ENCODE data around the gene SCN1B. TPM values are rescaled to one million over a fixed set of nuclear protein-coding genes. Genes with fewer than 3 reads are reported as not detected.

The SCN1B gene
- total and polyA plus RNA-seq, 12 donors = 24.5 to 70.5 (median 41.5) TPM

DNA sequence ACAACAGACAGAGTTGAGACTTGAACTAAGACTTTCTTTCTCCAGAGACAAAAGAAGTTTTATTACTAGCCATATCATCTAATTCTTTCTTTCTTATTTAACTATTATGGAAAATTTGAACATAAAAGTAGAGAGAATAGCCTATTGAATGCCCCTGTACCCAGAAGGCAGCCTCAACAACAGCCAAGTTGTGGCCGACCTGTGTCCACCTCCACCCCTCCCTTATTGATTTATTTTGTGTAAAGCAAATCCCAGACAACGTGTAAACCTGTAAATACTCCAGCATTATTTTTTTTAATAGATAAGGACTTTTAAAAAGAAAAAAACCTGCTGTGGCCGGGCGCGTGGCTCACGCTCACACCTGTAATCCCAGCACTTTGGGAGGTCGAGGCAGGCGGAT is 59.3 kb downstream of the SCN1B start:
- ATAC-seq = no peak
- WGBS, 2 donors = 85 to 90% methylated on average over 8 of the region's 8 CpGs

More for the DNA sequence above, 59.3 kb downstream of the SCN1B start:
- Histone ChIP-seq H3K36me3 (no peaks in the 10 kb centered on the region), H3K27me3 (peaks cover 0 to 35% (median 13%) of the 10 kb centered on the region in 7 donors), H3K4me1 (peaks cover 0 to 10% (median 9%) of the 10 kb centered on the region in 9 donors), H3K27ac (no peak overlapping the region), H3K4me3 (no peak overlapping the region), H3K9me3 (no peaks in the 10 kb centered on the region)
- no peak for DNase-seq
- intact Hi-C loops (cut with DNase I) = loop anchor here in 3 of 10 donors (5.0 to 10.0 kb wide), 3 partner anchors 37 to 115 kb away; no protein-coding TSS in a partner anchor
- TF ChIP-seq, protein P1, sequence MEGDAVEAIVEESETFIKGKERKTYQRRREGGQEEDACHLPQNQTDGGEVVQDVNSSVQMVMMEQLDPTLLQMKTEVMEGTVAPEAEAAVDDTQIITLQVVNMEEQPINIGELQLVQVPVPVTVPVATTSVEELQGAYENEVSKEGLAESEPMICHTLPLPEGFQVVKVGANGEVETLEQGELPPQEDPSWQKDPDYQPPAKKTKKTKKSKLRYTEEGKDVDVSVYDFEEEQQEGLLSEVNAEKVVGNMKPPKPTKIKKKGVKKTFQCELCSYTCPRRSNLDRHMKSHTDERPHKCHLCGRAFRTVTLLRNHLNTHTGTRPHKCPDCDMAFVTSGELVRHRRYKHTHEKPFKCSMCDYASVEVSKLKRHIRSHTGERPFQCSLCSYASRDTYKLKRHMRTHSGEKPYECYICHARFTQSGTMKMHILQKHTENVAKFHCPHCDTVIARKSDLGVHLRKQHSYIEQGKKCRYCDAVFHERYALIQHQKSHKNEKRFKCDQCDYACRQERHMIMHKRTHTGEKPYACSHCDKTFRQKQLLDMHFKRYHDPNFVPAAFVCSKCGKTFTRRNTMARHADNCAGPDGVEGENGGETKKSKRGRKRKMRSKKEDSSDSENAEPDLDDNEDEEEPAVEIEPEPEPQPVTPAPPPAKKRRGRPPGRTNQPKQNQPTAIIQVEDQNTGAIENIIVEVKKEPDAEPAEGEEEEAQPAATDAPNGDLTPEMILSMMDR (IDR thresholded peaks at IDR 0.05) = no peak

Other genes with a start within 250 kb of the SCN1B start
- 1 to 10 TPM; 1.6 to 4.5 (median 2.6) TPM for gene ZNF30, start 103.6 kb upstream of the SCN1B start, total RNA-seq
- gene ZNF30, start 103.6 kb upstream of the SCN1B start, polyA plus RNA-seq = 1 to 10 TPM; 1.4 to 4.1 TPM
- 1 to 10 TPM; 2.0 to 5.9 (median 4.0) TPM for gene ZNF792, start 66.2 kb upstream of the SCN1B start, total RNA-seq
- 1 to 10 TPM; 1.6 to 1.7 TPM for gene ZNF792, start 66.2 kb upstream of the SCN1B start, polyA plus RNA-seq
- 10 to 100 TPM; 19.5 to 49.4 (median 30.3) TPM for gene GRAMD1A, start 30.1 kb upstream of the SCN1B start, total RNA-seq
- gene GRAMD1A, start 30.1 kb upstream of the SCN1B start, polyA plus RNA-seq = 10 to 100 TPM; 38.7 to 40.9 TPM
- 10 to 100 TPM in 1 of 10 donors, 1 to 10 TPM in 9; 2.8 to 13.1 (median 4.8) TPM for gene HPN, start 11.3 kb downstream of the SCN1B start, total RNA-seq
- 1 to 10 TPM; 1.4 to 3.5 TPM for gene HPN, start 11.3 kb downstream of the SCN1B start, polyA plus RNA-seq
- 1 to 10 TPM in 3 of 10 donors, under 1 TPM in 4, not detected in 3; 0.51 to 2.1 (median 0.74) TPM for gene FXYD3, start 85.4 kb downstream of the SCN1B start, total RNA-seq
- gene FXYD3, start 85.4 kb downstream of the SCN1B start, polyA plus RNA-seq = 1 to 10 TPM in 1 of 2 donors, under 1 TPM in 1; 0.78 to 2.7 TPM
- 10 to 100 TPM in 2 of 10 donors, 1 to 10 TPM in 8; 4.3 to 12.5 (median 7.5) TPM for gene LGI4, start 104.6 kb downstream of the SCN1B start, total RNA-seq
- gene LGI4, start 104.6 kb downstream of the SCN1B start, polyA plus RNA-seq = 10 to 100 TPM in 1 of 2 donors, 1 to 10 TPM in 1; 8.9 to 30.0 TPM
- gene FXYD1, start 108.4 kb downstream of the SCN1B start, total RNA-seq = 100 to 1,000 TPM; 451 to 819 (median 578) TPM
- 100 to 1,000 TPM; 251 to 605 TPM for gene FXYD1, start 108.4 kb downstream of the SCN1B start, polyA plus RNA-seq
- gene FXYD7, start 112.8 kb downstream of the SCN1B start, total RNA-seq = under 1 TPM in 3 of 10 donors, not detected in 7; 0.28 to 0.37 (median 0.30) TPM
- under 1 TPM in 1 of 2 donors, not detected in 1; 0.10 TPM for gene FXYD7, start 112.8 kb downstream of the SCN1B start, polyA plus RNA-seq
- 10 to 100 TPM; 13.9 to 36.6 (median 18.1) TPM for gene FXYD5, start 124.3 kb downstream of the SCN1B start, total RNA-seq
- gene FXYD5, start 124.3 kb downstream of the SCN1B start, polyA plus RNA-seq = 10 to 100 TPM; 48.3 to 67.4 TPM
- under 1 TPM in 1 of 10 donors, not detected in 9; 0.48 TPM for gene FAM187B, start 198.3 kb downstream of the SCN1B start, total RNA-seq
- not detected for gene FAM187B, start 198.3 kb downstream of the SCN1B start, polyA plus RNA-seq
- gene LSR, start 218.5 kb downstream of the SCN1B start, total RNA-seq = 1 to 10 TPM; 3.2 to 8.7 (median 5.2) TPM
- gene LSR, start 218.5 kb downstream of the SCN1B start, polyA plus RNA-seq = 10 to 100 TPM; 10.2 to 10.4 TPM
- gene USF2, start 238.5 kb downstream of the SCN1B start, total RNA-seq = 100 to 1,000 TPM; 134 to 185 (median 151) TPM
- 100 to 1,000 TPM; 125 to 171 TPM for gene USF2, start 238.5 kb downstream of the SCN1B start, polyA plus RNA-seq